Activated CD8-positive, alpha-beta T cell treated with anti-CD3 and anti-CD28 coated beads for 36 hours (primary cell): ENCODE measurements around the gene FCN3. TPM values are rescaled to one million over a fixed set of nuclear protein-coding genes. Genes with fewer than 3 reads are reported as not detected.

Experiments used
- ATAC-seq: fragments of 200-7000 bp; cut with Tn5 transposase; one replicate; pipeline ENCODE4 v1.10.0; 2021; ENCODE audit warnings: mild to moderate bottlenecking, moderate library complexity
- CTCF ChIA-PET: fragments of 350-600 bp; sonication (Branson Sonifier 250); formaldehyde crosslinking; loops from one replicate; lab custom pipeline; 2021; ENCODE audit warnings: antibody characterized with exemption; lab: Charles Lee
- POLR2A ChIA-PET: fragments of 350-600 bp; sonication (Branson Sonifier 250); formaldehyde crosslinking; loops from one replicate; lab custom pipeline; 2021; ENCODE audit warnings: antibody characterized with exemption; lab: Charles Lee
- DNase-seq: peaks from one replicate; pipeline ENCODE4 v3.0.0-alpha.2; 2020
- H3K27ac Mint-ChIP-seq: one replicate; pipeline ENCODE4 v1.8.0; 2021; ENCODE audit warnings: mild to moderate bottlenecking, mixed read lengths
- H3K27me3 Mint-ChIP-seq: one replicate; pipeline ENCODE4 v1.8.0; 2021; ENCODE audit warnings: mixed read lengths
- H3K36me3 Mint-ChIP-seq: one replicate; pipeline ENCODE4 v1.8.0; 2021; ENCODE audit warnings: low read depth, mixed read lengths
- H3K4me1 Mint-ChIP-seq: one replicate; pipeline ENCODE4 v1.8.0; 2021; ENCODE audit warnings: low read depth, mixed read lengths
- H3K4me3 Mint-ChIP-seq: one replicate; pipeline ENCODE4 v1.8.0; 2021; ENCODE audit warnings: mild to moderate bottlenecking, moderate library complexity, mixed read lengths
- H3K9me3 Mint-ChIP-seq: one replicate; pipeline ENCODE4 v1.8.0; 2021; ENCODE audit warnings: mixed read lengths
- intact Hi-C: fragments of 100-400 bp; cut with micrococcal nuclease; formaldehyde crosslinking; loops from one replicate; pipeline ENCODE4 v1.10.0; 2022
- total RNA-seq, 2 experiments: library from RNA; stranded (reverse); gene quantifications; one replicate each; pipeline ENCODE4 v1.2.3, GENCODE V29; 2021
- TF ChIP-seq, protein P1 (sequence below): fragments of 200-600 bp; IDR thresholded peaks from one replicate; pipeline ENCODE4 v1.8.0; 2022; ENCODE audit warnings: antibody characterized with exemption, mild to moderate bottlenecking

FCN3 gene
- total RNA-seq: not detected

GRCh38 chr1:27374362-27375086 lies at the start of gene FCN3:
Gene FCN3 (minus strand): TSS chr1:27374824. CDS start chr1:27374818, 6 bp downstream.
- DNase-seq (no peak), ATAC-seq (no peak)
- H3K27ac Mint-ChIP-seq: no peak within 1 kb of the TSS
- intact Hi-C loops: no loop called here
- H3K36me3 Mint-ChIP-seq: no peaks in the 10 kb centered on the region
- peaks cover 3% of the 10 kb centered on the region for H3K4me1 Mint-ChIP-seq
- TF ChIP-seq, protein P1, sequence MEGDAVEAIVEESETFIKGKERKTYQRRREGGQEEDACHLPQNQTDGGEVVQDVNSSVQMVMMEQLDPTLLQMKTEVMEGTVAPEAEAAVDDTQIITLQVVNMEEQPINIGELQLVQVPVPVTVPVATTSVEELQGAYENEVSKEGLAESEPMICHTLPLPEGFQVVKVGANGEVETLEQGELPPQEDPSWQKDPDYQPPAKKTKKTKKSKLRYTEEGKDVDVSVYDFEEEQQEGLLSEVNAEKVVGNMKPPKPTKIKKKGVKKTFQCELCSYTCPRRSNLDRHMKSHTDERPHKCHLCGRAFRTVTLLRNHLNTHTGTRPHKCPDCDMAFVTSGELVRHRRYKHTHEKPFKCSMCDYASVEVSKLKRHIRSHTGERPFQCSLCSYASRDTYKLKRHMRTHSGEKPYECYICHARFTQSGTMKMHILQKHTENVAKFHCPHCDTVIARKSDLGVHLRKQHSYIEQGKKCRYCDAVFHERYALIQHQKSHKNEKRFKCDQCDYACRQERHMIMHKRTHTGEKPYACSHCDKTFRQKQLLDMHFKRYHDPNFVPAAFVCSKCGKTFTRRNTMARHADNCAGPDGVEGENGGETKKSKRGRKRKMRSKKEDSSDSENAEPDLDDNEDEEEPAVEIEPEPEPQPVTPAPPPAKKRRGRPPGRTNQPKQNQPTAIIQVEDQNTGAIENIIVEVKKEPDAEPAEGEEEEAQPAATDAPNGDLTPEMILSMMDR: no peak
- ChIA-PET POLR2A (interaction anchor here (0.6 kb wide), 1 partner anchor 324 kb away, joined by 3 read pairs; no protein-coding TSS in a partner anchor), CTCF (interaction anchor here (0.7 to 1.2 kb wide), 3 partner anchors 9 to 41 kb away, joined by 3 read pairs; no protein-coding TSS in a partner anchor)
- no peaks in the 10 kb centered on the region for H3K9me3 Mint-ChIP-seq
- H3K27me3 Mint-ChIP-seq: no peaks in the 10 kb centered on the region
- H3K4me3 Mint-ChIP-seq: no peak within 1 kb of the TSS

- TF ChIP-seq, protein P1: no peak
- no peak overlapping the region for H3K4me3 Mint-ChIP-seq
- ChIA-PET POLR2A (interaction anchor here (0.6 to 0.7 kb wide), 2 partner anchors 13 to 16 kb away, joined by 3 to 4 read pairs; no protein-coding TSS in a partner anchor), CTCF (interaction anchor here (1.1 to 2.0 kb wide), 5 partner anchors 8 to 183 kb away, joined by 3 to 6 read pairs (median 4); no protein-coding TSS in a partner anchor)
- H3K27me3 Mint-ChIP-seq: no peaks in the 10 kb centered on the region
- H3K4me1 Mint-ChIP-seq: peaks cover 63% of the 10 kb centered on the region
- H3K36me3 Mint-ChIP-seq: peaks cover 33% of the 10 kb centered on the region
- ATAC-seq (no peak), DNase-seq (no peak)
- intact Hi-C loops: no loop called here
- peak overlapping the region; percentile 31 for H3K27ac Mint-ChIP-seq
- H3K9me3 Mint-ChIP-seq: no peaks in the 10 kb centered on the region
Observed at GRCh38 chr1:27423709-27424108, 49.1 kb upstream of the FCN3 start.

DNA sequence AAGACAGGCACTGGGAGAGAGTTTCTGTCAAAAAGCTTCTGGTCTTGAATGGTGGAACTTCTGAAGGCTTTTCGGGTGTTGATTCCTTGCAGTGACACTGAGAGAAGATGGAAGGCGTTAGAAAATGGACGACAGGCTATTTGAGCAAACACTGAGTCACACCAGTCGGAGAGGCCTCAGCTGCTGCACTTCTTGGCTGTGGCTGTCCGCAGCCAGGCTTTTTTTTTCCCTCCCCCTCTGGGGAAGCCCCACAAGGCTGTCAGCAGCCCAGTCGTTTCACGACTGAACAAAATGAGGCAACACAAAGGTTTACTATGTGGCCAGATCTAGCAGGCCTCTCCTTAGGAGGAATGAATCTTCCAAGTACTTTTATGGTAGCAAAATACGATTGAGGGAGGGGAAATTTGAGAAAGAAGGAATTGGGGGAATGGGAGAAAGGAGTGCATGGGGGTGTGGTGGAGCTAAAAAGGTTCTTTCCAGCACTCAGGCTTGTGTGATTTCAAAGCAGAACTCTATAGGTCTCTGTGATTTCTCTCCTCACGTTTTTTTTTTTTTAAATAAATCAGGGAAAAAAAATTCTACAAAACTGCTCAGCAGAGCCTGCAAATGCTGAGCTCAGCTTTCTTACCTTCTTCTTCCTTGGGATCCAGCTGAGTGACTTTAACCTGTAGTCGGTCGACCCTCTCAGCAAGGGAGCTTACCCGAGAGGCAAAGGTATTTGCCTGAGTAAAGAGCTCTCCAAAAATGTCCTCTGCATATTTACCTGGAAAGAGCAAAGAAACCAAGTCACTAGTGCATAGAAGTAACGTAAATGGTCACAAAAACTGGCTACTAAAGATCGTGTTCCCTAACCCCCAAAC lies 43.9 kb upstream of the FCN3 start:
- intact Hi-C loops: loop anchor here (5.0 kb wide), 2 partner anchors 64 to 104 kb away; no protein-coding TSS in a partner anchor
- Mint-ChIP-seq H3K36me3 (peaks cover 40% of the 10 kb centered on the region), H3K4me1 (peaks cover 47% of the 10 kb centered on the region), H3K9me3 (no peaks in the 10 kb centered on the region), H3K27ac (peak overlapping the region; percentile 93), H3K27me3 (no peaks in the 10 kb centered on the region), H3K4me3 (peak overlapping the region; percentile 48)
- DNase-seq: peak; percentile 78
- TF ChIP-seq, protein P1: no peak
- ChIA-PET CTCF (interaction anchor here (0.8 to 3.2 kb wide), 9 partner anchors 12 to 187 kb away, joined by 3 to 12 read pairs (median 3); partner anchors contain the start of gene WASF2), POLR2A (interaction anchor here (0.7 to 2.9 kb wide), 5 partner anchors 39 to 243 kb away, joined by 3 to 7 read pairs (median 3); partner anchors contain the start of gene AHDC1)
- peak; percentile 93 for ATAC-seq

DNA sequence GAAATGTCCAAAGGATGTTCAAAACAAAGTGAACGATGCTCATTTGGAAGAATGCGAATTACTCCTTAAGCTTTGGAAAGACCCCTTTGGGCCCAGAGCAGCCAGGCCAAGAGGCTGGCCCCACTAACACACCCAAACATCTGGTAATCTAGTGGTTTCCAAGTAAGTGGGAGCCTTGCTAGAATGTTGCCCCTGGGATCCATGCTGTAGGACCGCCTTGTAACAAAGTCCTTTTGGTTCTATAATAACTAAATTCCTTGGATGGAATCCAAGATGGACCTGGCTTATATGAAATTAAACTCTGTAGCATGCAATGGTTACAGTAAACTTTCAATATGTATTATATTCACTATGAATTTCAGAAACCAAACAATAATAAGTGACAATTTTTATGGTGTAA lies 43.1 kb upstream of the FCN3 start:
- intact Hi-C loops: loop anchor here (5.0 kb wide), 2 partner anchors 65 to 105 kb away; no protein-coding TSS in a partner anchor
- Mint-ChIP-seq H3K27me3 (no peaks in the 10 kb centered on the region), H3K27ac (peak overlapping the region; percentile 93), H3K9me3 (no peaks in the 10 kb centered on the region), H3K36me3 (peaks cover 45% of the 10 kb centered on the region), H3K4me1 (peaks cover 43% of the 10 kb centered on the region), H3K4me3 (no peak overlapping the region)
- DNase-seq (no peak), ATAC-seq (no peak)
- ChIA-PET CTCF (interaction anchor here (1.0 to 3.2 kb wide), 5 partner anchors 18 to 187 kb away, joined by 3 to 16 read pairs (median 6); partner anchors contain the start of gene WASF2), POLR2A (interaction anchor here (0.7 to 2.9 kb wide), 5 partner anchors 14 to 187 kb away, joined by 3 to 7 read pairs (median 4); partner anchors contain the start of gene AHDC1)
- TF ChIP-seq, protein P1: no peak
